NCI-H69 (cell line): ENCODE measurements around the gene SORL1-AS1.
A peak's percentile ranks its signal among the peaks of the same experiment; 100 is the strongest.

Source experiments
- DNase-seq: peaks from one replicate; lab custom pipeline; 2025; lab: John Stamatoyannopoulos, UW

SORL1-AS1 gene

DNA sequence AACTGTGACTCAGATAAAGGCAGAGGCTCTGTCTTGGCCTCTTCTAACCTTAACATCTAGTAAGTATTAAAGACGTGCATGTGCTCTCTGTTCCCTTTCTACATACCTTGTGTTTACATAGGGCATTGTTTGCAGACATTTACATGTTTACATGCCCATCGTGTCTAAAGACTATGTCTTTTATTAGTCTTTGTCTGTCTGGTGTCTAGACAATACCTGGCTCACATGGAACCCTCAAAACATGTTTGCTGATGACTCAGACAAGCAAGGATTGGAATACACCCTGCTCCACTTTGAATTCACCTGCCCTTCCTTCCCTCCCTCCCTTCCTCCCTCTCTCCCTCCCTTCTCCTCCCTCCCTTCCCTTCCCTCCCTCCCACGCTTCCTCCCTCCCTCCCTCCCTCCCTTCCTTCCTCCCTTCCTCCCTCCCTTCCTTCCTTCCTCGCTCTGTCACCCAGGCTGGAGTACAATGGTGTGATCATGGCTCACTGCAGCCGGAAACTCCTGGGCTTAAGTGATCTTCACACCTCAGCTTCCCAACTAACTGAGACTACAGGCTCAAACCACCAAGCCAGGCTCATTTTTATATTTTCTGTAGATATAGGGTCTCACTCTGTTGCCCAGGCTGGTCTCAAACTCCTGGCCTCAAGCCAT, 23.7 kb upstream of the SORL1-AS1 start:
- DNase-seq, result peak; percentile 96

DNA sequence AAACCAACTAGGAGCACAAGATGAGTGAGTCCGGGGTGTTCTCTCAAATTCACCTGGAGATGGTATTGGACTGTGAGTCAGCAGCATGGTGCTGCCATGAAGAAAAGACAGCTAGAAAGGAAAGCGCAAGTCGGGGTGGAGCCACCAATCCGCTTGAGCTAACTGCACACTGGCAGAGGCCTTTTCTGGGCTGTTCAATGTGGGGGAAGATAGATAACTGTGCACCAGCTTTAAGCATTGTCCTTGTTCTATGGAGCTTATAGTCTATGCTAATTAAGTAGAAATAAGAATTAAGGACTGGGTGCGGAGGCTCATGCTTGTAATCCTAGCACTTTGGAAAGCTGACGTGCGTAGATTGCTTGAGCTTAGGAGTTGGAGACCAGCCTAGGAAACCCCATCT, 21.9 kb upstream of the SORL1-AS1 start:
- no peak for DNase-seq

DNA sequence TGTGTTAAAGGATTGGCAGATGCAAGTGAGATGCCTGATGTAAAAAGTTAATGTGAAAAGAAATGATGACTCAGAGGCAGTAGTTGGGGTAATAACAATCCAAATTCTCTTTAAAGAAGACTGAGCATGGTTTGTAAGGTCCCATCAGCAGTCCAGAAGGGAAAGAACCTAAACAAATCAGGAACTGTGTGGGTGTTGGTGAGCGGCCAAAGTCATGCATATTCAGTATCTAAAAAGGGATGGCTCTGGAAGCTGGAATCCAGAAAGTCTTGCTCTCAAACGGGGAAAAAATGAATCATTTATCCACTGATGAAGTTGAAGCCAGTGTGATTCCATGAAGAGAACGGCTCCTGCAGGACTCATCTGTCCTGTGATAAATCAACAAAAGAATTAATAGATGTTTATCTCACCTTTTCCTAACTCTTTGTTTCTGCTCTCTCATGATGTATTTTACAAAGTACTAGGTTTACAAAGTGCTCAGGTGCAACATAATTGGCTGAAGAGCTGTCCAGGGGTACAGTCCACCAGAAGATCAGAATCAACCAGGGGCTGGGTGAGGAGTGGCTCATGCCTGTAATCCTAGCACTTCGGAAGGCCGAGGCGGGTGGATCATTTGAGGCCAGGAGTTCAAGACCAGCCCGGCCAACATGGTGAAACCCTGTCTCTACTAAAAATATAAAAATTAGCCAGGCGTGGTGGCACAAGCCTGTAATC, 20.5 kb upstream of the SORL1-AS1 start:
- no peak for DNase-seq

DNA sequence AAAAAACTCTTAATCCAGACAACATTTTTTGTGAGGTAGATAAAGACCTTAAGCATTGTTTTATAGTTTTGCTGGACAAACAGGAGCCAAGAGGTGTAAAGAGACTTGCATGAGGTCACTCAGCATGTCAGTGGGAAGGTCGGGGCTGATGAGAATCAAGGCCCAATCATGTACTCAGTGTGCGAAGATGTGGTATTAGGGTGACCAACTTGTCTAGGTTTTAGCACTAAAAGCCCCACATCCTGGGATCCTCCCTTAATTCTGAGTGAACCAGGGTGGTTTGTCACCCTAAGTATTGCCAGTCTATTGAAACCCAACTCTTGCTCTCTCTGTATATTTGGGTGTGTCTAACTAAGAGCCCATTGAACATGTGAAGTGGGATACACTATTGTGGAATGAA, 19.5 kb upstream of the SORL1-AS1 start:
- no peak for DNase-seq

DNA sequence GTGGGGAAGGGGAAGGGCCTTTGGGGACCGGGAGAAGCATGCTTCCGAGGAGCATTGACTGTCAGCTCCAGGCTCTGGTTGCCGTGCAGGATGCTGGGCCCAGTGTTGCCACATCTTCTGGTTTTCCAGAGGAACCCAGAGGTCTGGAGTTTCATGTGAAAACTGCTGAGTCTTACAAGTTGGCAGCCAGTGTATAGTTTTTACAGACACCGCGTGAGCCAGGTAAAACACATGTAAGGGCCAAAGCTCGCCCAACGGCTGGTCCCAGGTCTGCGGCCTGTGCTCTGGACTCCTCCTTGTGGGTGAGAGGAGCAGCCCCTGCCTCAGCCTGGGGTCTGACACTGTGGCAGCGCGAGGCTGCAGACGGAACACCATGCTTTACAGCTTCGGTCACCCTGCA, 18.4 kb upstream of the SORL1-AS1 start:
- DNase-seq, result no peak

DNA sequence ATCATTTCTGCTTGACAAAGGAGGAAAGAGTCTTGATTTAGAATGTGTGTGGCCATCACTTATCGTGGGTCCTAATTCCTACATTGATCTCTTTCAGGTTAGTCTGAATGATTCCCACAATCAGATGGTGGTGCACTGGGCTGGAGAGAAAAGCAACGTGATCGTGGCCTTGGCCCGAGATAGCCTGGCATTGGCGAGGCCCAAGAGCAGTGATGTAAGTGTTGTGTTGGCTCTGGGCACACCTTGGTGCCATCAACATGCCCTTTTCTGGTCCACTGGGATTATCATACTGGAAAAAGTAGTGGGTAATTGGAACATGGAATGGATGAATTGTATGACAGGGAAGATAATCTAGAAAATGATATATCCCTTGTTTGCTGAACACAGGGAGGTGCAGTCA, 17.1 kb upstream of the SORL1-AS1 start:
- peak; percentile 77 for DNase-seq

DNA sequence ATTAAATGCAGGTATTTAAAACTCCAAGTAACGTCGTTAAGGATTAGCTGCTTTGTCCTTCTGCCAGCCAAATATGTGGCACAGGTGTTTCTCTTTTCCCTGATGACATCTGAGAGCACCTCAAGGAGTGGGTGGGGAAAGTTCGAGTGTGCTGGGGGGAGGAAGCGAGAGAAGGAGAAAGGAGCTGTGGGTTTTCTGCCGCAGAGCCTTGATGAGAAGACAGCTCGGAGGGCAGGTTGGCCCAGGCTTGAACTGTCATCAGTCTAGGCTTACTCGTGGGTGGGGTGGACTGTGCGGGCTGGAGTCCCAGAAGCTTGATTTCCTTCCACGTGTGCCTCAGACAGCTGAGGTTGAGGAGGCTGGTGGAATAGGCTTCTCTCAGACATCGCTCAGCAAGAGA, 15.2 kb upstream of the SORL1-AS1 start:
- DNase-seq, result peak; percentile 46

DNA sequence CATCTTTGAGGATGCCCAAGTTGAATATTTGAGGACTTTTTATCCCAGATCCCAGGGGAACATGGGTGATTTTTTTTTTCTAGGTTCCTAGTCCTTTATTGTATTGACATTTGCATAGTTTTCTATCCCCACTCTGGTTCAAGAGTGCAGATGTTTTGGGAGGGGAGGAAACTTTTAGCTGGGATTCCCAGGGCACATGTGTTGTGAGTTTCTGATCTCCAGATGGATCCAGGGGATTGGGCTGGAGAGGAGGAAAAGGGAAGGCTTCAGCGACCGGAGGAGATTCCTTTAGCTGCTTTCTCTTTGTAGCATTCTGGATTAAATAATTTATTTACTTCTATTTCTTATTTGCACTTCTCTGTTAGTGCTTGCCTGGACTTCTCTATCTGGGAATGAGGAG, 14.7 kb upstream of the SORL1-AS1 start:
- peak; percentile 38 for DNase-seq

DNA sequence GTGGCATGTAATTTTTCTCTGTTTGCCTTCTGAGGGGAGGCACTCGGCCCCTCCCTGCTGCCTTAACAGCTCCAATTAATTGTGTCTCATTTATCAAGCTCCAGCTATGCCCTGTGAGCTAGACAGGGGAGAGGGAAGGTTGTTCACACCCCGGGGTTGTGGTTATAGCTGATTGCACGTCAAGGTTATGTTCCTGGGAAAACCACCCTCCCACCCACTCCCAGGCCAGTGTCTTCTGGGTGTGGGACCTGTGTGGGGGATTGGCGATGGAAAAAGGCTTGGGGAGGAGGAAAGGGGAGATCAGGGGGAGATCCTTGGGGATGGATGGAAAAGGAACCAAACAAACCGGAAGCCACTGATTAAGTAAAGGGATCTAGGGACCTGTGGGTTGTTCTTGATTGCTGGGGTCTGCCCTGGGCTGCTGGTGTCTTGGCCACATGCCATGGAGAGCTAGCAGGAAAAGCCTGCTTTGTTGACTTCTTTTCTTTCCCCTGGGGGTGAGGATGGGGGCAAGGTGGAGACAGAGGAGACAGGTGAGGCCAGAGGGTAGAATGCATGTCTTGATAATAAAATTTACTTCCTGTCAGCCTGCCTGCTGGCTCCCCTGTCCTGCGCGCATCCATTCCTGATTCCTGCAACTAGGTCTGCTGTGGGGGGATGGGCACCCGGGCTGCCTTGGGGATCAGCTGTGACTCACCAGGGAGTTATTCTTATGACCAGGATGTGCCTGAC, 13.5 kb upstream of the SORL1-AS1 start:
- DNase-seq, result peak; percentile 98

DNA sequence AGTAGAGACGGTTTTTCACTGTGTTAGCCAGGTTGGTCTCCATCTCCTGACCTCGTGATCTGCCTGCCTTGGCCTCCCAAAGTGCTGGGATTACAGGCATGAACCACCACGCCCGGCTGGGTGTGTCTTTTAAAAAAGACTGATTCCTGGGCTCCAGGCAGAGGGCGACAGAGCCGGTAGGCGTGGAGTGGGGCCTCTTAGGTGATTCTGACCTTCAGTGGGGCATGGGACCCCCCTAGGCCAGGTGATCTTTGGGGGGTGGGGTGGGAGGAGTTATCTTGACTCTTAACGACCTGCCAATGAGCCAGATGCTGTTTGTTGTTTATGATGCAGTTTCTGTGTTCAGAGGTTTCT, 12.9 kb upstream of the SORL1-AS1 start:
- no peak for DNase-seq

DNA sequence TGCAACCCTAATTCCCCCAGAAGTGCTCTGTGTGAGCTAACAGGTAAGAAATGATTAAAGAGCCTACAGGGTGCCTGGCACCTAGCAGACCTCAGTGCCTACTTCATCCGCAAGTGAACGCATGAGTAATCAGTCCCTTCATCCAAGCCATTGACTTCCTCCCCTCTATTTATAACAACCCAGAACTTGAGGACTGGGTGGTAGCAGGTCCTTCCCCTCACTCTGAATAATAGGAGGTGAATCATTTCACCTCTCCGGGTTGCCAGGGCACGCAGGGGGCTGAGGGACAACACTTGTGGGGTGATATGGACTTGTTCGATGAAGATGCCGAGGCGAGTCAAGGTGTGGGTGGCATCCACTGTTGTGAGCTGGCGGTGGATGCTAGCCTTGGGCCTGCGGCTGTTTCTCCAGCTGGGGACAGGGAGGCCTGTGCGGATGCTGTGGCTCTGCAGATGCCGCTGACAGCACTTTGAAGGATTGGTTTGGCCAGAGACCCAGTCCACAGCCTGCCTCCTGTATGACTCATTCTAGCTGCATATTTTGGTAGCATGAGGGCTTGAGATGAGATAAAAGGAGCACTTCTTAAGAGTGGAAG, 11.7 kb upstream of the SORL1-AS1 start:
- peak; percentile 68 for DNase-seq

DNA sequence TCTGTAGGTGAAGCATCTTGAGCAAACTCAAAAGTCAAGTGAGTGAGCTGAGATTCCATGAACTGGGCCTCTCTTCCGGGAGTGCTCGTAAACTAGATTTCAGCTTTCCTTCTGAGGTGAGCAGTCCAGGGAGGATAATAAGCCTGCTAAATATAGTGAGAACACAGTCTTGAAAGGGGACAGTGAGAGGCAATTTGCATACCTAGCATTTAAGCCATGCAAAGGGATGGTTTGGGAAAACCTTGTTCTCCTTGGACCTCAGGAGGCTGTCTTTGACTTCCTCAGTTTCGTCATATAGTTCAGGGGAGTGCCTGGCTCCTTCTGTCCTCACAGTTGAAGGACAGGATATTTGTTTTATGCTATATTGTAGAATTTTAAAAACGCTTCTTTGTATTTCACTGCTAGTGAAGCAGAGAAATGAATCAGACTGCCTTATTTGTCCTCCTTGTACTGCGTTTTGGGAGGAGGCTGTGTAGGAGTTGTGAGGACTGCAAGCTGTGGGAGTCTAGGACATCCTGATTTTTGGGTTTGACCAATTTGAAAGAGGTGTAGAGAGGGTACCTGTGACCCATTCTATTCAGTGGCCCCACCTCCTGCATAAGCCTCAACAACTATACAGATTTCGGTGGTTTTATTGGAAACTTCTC, 11.0 kb upstream of the SORL1-AS1 start:
- peak; percentile 10 for DNase-seq

DNA sequence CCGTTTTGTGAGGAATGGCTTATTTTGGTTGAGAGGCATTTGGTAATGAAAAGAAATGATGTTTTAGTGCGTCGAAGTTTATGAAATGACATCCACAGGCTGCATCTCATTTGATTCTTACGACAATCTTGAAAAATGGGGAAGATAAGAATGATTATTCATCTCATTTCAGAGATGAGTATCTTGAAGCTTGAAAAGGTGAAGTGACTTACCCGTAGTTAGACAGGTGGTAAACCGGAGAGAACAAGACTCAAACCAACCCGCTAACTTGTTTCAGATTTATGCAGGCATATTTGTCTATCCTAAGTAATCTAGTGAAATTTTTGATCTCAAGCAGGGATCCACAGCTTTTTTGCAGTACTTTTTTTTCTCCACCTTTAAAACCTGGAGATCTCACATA, 9.1 kb upstream of the SORL1-AS1 start:
- no peak for DNase-seq

DNA sequence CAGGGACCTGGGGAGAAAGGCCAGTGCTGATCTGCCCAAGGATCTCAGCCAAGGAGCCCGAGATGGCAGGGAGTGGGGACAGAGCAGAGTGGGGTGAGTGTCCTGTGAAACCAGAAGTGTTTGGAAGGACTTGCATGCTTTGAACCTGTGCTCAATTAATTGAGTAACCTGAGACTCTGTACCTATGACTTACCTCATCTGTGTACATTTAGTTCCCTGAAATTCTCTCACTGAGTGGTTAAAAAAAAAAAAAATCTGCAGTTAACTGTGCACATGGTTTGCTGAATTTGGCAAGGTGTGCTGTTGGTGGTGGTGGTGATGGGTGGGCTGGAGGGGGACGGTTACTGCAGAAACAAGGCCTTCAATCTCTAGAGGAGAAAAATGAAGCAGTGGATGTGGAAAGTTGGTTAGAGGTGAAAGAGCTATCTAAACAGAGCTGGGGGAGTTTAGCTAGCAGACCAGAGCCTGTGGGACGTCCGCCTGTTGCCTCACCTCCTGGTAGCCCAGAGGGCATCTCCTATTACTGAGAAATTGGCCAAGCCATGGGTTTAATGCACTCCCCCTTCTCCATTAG, 8.3 kb upstream of the SORL1-AS1 start:
- DNase-seq, result peak; percentile 71

DNA sequence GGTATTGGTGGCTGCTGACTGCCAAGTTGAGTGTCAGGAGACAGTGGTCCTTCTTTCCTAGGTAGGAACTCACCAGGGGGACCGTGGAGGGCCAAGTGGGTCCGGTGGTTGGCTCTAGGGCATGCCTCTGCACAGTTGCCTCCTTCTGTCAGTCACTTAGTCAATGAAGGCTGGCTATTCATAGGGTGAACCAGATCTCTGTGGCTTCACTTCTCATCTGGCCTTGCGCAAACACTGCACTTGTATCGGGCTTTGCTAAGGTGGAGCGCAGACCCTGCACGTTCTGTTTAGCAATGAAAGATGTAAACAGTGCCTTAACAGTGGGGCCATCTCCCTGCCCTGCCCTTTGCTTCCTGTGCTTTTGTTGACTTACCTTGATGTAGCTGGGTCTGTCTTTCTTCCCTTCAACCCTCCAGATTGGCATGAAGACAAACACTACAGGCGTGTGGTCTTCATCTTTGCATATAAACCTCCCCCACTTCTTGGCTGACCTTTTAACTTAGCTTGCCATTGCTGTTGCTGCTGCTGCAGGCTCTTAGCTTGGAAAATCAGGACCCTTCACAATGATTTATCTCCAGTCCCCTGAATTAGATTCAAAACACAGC, 6.7 kb upstream of the SORL1-AS1 start:
- peak; percentile 57 for DNase-seq

DNA sequence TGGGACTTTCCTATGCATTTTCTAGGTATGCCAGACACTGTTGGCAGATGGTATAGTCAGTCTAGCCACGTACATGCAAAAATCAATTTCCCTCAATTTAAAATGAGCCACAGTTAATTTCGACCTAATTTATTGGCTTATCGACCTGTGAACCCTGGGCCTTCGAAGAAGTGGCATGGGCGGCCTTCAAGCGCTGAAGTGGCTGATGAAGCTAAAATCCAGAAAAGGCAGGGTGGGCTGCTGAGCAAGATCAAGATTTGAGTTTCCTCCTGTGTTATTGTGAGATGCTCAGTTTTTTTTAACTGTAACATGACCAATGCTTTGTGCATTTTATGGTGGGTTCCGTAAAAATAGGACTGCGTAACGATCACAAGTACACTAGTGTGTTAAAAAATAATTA, 5.8 kb upstream of the SORL1-AS1 start:
- DNase-seq, result no peak

DNA sequence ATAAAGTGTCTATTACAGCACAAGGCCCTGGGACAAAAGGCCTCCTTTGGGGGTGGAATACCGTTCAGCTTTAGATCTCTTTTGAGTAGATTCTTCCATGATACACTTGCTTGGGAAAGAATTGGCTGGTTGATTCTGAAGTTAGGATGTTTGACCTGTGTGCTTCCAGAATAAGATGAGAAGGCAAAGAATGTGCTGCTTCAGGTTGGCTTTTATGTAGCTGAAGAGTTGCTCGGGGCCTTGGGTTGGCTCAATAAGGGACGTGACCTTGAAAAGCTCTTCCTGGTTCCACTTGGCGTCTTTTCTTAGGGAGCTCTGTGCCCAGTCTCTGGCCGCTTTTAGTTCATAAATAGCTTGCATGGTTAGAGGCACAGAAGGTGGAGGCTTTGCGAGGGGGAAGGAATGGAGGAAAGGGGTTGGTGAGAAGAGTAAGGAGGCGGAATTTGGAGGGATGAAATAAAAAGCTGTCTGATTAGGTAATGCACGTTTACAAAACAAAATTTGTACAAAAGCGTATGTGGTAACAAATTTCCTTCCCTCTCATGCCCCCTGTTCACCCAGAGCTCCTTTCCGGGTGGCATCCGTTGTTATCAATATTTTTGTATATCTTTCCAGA, 4.2 kb upstream of the SORL1-AS1 start:
- DNase-seq, result no peak

DNA sequence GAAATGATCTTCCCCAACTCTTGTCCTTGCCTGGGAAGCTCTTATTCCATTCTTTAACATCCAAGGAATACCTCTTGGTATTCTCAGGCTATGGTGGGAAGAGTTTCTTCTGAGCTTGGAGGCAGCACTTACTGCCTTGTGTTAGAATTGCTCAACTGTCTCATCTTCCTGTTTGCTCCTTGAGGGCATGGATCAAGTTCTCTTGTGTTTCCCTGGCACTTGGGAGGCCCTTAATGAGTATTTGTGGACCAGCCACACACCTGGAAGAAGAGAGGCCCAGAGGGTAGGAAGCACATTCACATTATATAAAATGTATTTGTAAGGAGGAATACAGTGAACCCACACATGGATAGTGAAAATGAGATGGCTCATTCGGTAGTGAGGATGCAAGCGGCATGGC, 3.4 kb upstream of the SORL1-AS1 start:
- peak; percentile 46 for DNase-seq

DNA sequence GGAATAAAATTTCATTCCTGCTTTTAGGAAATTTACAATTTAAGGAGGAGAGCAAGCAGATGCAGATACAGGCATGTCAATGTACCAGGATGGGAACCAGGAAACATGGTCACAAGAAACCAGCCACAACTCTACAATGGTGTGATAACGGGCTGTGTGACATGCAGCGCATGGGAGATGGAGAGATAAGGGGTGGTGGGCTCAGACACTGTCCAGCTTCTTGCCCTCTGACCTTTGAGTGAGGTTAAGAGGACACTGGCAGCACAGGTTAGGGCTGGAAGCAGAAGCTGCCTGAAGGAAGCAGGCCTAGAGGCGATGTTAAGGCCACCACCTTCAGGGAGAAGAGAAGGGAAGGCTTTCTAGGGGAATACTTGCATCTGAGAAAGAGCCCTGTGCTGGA, 2.3 kb upstream of the SORL1-AS1 start:
- DNase-seq, result no peak

DNA sequence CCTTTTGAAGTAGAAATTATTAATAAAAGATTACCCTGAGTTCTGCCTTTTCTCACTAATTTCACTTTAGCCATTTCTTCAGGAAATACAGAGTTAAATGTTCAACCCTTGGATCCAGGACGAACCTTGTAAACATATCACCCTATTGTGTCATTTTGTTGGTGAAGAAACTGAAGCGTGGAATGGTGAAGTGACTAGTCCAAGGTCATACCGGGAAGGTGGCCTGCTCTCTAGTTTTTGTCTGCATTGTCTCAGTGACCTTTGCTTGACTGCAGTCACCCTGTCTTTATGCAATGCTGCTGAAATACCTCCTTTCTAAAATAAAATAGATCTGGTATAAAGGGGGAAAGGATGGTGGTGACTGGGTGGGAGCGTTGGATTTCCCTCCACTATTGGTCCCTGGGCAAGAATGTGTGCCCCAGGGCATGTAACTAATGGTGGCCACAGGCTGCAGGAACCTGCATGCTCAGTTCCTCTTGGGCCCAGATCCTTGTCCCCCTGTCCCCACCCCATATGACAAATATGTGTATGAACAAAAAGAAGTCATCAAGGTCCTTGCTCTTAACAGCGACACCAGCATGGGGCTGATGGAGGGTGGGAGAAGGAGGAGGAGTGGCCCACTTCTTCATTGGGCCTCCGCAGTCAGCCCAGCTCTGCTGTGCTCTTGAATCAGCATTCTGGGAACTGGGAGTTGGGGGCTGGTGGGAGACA, 977 bp upstream of the SORL1-AS1 start:
- DNase-seq, result no peak
